Loucy (cell line): ENCODE data around the gene OIT3.

Source experiments
- EZH2phosphoT487 ChIP-seq: fragments of 200-600 bp; IDR thresholded peaks from 2 replicates; pipeline ENCODE4 v1.6.1; 2018; ENCODE audit warnings: antibody characterized with exemption, mild to moderate bottlenecking, moderate library complexity, borderline replicate concordance
- TF ChIP-seq, protein P1 (sequence below): fragments of 200-600 bp; sonication (generic); conservative IDR thresholded peaks from 2 replicates; pipeline ENCODE4 v1.5.1; 2014; ENCODE audit warnings: mild to moderate bottlenecking, antibody characterized with exemption, low read length

GRCh38 chr10:72954230-72954595 lies 60.7 kb downstream of the OIT3 start:
- TF ChIP-seq, protein P1, sequence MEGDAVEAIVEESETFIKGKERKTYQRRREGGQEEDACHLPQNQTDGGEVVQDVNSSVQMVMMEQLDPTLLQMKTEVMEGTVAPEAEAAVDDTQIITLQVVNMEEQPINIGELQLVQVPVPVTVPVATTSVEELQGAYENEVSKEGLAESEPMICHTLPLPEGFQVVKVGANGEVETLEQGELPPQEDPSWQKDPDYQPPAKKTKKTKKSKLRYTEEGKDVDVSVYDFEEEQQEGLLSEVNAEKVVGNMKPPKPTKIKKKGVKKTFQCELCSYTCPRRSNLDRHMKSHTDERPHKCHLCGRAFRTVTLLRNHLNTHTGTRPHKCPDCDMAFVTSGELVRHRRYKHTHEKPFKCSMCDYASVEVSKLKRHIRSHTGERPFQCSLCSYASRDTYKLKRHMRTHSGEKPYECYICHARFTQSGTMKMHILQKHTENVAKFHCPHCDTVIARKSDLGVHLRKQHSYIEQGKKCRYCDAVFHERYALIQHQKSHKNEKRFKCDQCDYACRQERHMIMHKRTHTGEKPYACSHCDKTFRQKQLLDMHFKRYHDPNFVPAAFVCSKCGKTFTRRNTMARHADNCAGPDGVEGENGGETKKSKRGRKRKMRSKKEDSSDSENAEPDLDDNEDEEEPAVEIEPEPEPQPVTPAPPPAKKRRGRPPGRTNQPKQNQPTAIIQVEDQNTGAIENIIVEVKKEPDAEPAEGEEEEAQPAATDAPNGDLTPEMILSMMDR = no peak
- no peak for TF ChIP-seq EZH2phosphoT487
